H1 (cell line): ENCODE results near the gene IRF8. TPM values are rescaled to one million over a fixed set of nuclear protein-coding genes. Genes with fewer than 3 reads are reported as not detected.

Experiments used
- BCL11A ChIP-seq, 2 experiments: IDR thresholded peaks; one replicate each; pipeline ENCODE4 v1.6.1; 2011; ENCODE audit warnings: low read depth in 2 of 2, low read length in 2 of 2, mild to moderate bottlenecking in 2 of 2
- POLR2AphosphoS5 ChIP-seq: IDR thresholded peaks from 2 replicates; pipeline ENCODE4 v1.6.1; 2011; ENCODE audit warnings: low read depth, low read length
- RBBP5 ChIP-seq: IDR thresholded peaks from 2 replicates; pipeline ENCODE4 v1.7.1; 2012; ENCODE audit warnings: low read depth, mild to moderate bottlenecking, inconsistent platforms, low read length, moderate library complexity, borderline replicate concordance
- RNF2 ChIP-seq: fragments of 200-900, 300-1000 bp; sonication (generic); IDR thresholded peaks from 2 replicates; pipeline ENCODE4 v1.7.1; 2016; ENCODE audit warnings: borderline replicate concordance, low read depth, mild to moderate bottlenecking, antibody characterized with exemption, low read length; ENCODE audit not compliant: poor library complexity, severe bottlenecking; ENCODE audit errors: missing control alignments
- SIX5 ChIP-seq: IDR thresholded peaks from 2 replicates; pipeline ENCODE4 v1.6.1; 2011; ENCODE audit warnings: mild to moderate bottlenecking, low read depth, low read length
- YY1 ChIP-seq: IDR thresholded peaks from 2 replicates; pipeline ENCODE4 v1.6.1; 2011; ENCODE audit warnings: low read depth, mild to moderate bottlenecking, low read length
- polyA plus RNA-seq, 7 experiments: library from polyadenylated mRNA; depleted of rRNA in 3 of 7; stranded (reverse) in 5 of 7; unstranded in 2 of 7; fragments of >200 nt in 5 of 7; fragments of 200-250 nt in 2 of 7; gene quantifications; 1 replicate in 5 of 7; 2 replicates in 1 of 7; 4 replicates in 1 of 7; pipeline versions ENCODE4 v1.2.1 to v1.2.3, GENCODE V29; 2011 to 2013; ENCODE audit warnings: missing spikeins in 2 of 7, mixed read lengths in 2 of 7
- total RNA-seq: library from RNA; stranded (reverse); fragmentation: NEBNext Ultra II Directional; extraction: Animal tissue kit (Norgen Biotek cat#: 25700); gene quantifications from 2 replicates; pipeline ENCODE4 v1.2.1, GENCODE V29; 2021
- TF ChIP-seq, protein P1 (sequence below): fragments of 300-600 bp; sonication (generic); IDR thresholded peaks from 2 replicates; pipeline ENCODE4 v1.7.1; 2012; ENCODE audit warnings: low read length, moderate library complexity, mild to moderate bottlenecking, inconsistent platforms; ENCODE audit not compliant: insufficient replicate concordance
- TF ChIP-seq, protein P2 (sequence below): IDR thresholded peaks from 2 replicates; pipeline ENCODE4 v1.6.1; 2012; ENCODE audit warnings: inconsistent platforms

IRF8 gene
- total and polyA plus RNA-seq, 2 of the 8 experiments (the other 6 are each of a cell fraction or from before 2014, with no cell fraction given): 0.35 to 2.0 TPM

DNA sequence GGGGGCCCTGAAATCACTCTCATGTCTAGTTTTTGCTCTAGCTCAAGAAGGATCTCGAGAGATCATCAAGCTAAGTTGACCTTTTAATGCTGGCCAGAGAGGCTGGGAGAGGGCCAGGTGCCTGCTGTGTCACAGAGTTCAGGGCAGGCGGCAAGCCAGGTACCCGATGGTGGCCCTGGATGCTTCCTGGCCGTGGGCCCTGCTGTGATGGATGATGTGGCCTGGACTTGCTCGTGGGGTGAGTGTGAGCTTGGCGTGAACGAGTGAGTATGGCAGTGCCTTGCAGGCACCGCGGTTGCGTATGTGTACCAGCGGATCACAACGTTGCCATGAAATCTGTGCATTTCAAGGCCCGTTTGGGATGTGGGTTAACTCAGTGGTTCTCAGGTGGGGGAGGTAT lies 7.4 kb downstream of the IRF8 start (continued):
- TF ChIP-seq, protein P1, sequence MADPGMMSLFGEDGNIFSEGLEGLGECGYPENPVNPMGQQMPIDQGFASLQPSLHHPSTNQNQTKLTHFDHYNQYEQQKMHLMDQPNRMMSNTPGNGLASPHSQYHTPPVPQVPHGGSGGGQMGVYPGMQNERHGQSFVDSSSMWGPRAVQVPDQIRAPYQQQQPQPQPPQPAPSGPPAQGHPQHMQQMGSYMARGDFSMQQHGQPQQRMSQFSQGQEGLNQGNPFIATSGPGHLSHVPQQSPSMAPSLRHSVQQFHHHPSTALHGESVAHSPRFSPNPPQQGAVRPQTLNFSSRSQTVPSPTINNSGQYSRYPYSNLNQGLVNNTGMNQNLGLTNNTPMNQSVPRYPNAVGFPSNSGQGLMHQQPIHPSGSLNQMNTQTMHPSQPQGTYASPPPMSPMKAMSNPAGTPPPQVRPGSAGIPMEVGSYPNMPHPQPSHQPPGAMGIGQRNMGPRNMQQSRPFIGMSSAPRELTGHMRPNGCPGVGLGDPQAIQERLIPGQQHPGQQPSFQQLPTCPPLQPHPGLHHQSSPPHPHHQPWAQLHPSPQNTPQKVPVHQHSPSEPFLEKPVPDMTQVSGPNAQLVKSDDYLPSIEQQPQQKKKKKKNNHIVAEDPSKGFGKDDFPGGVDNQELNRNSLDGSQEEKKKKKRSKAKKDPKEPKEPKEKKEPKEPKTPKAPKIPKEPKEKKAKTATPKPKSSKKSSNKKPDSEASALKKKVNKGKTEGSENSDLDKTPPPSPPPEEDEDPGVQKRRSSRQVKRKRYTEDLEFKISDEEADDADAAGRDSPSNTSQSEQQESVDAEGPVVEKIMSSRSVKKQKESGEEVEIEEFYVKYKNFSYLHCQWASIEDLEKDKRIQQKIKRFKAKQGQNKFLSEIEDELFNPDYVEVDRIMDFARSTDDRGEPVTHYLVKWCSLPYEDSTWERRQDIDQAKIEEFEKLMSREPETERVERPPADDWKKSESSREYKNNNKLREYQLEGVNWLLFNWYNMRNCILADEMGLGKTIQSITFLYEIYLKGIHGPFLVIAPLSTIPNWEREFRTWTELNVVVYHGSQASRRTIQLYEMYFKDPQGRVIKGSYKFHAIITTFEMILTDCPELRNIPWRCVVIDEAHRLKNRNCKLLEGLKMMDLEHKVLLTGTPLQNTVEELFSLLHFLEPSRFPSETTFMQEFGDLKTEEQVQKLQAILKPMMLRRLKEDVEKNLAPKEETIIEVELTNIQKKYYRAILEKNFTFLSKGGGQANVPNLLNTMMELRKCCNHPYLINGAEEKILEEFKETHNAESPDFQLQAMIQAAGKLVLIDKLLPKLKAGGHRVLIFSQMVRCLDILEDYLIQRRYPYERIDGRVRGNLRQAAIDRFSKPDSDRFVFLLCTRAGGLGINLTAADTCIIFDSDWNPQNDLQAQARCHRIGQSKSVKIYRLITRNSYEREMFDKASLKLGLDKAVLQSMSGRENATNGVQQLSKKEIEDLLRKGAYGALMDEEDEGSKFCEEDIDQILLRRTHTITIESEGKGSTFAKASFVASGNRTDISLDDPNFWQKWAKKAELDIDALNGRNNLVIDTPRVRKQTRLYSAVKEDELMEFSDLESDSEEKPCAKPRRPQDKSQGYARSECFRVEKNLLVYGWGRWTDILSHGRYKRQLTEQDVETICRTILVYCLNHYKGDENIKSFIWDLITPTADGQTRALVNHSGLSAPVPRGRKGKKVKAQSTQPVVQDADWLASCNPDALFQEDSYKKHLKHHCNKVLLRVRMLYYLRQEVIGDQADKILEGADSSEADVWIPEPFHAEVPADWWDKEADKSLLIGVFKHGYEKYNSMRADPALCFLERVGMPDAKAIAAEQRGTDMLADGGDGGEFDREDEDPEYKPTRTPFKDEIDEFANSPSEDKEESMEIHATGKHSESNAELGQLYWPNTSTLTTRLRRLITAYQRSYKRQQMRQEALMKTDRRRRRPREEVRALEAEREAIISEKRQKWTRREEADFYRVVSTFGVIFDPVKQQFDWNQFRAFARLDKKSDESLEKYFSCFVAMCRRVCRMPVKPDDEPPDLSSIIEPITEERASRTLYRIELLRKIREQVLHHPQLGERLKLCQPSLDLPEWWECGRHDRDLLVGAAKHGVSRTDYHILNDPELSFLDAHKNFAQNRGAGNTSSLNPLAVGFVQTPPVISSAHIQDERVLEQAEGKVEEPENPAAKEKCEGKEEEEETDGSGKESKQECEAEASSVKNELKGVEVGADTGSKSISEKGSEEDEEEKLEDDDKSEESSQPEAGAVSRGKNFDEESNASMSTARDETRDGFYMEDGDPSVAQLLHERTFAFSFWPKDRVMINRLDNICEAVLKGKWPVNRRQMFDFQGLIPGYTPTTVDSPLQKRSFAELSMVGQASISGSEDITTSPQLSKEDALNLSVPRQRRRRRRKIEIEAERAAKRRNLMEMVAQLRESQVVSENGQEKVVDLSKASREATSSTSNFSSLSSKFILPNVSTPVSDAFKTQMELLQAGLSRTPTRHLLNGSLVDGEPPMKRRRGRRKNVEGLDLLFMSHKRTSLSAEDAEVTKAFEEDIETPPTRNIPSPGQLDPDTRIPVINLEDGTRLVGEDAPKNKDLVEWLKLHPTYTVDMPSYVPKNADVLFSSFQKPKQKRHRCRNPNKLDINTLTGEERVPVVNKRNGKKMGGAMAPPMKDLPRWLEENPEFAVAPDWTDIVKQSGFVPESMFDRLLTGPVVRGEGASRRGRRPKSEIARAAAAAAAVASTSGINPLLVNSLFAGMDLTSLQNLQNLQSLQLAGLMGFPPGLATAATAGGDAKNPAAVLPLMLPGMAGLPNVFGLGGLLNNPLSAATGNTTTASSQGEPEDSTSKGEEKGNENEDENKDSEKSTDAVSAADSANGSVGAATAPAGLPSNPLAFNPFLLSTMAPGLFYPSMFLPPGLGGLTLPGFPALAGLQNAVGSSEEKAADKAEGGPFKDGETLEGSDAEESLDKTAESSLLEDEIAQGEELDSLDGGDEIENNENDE: no peak
- TF ChIP-seq, protein P2, sequence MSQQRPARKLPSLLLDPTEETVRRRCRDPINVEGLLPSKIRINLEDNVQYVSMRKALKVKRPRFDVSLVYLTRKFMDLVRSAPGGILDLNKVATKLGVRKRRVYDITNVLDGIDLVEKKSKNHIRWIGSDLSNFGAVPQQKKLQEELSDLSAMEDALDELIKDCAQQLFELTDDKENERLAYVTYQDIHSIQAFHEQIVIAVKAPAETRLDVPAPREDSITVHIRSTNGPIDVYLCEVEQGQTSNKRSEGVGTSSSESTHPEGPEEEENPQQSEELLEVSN: no peak
- TF ChIP-seq SIX5 (no peak), BCL11A (IDR thresholded peaks at IDR 0.05; ENCODE audit: low read depth in 2 of 2, low read length in 2 of 2) (no peak), RNF2 (no peak), POLR2AphosphoS5 (no peak), YY1 (no peak), RBBP5 (no peak)
